GM12891 (cell line): ENCODE measurements around the gene DHX16.

ENCODE experiments used
- PAX5 ChIP-seq: IDR thresholded peaks from 2 replicates; pipeline ENCODE4 v1.6.1; 2011; ENCODE audit warnings: low read length, moderate library complexity, mild to moderate bottlenecking; ENCODE audit not compliant: insufficient read depth, severe bottlenecking
- POLR2A ChIP-seq: IDR thresholded peaks from 2 replicates; pipeline ENCODE4 v1.6.1; 2011; ENCODE audit warnings: low read depth, low read length, control low read depth
- POLR2AphosphoS5 ChIP-seq: IDR thresholded peaks from 2 replicates; pipeline ENCODE4 v1.6.1; 2011; ENCODE audit warnings: low read depth, low read length, control low read depth
- POU2F2 ChIP-seq: IDR thresholded peaks from 2 replicates; pipeline ENCODE4 v1.6.1; 2011; ENCODE audit warnings: low read depth, mild to moderate bottlenecking, control low read depth, low read length, moderate library complexity
- TAF1 ChIP-seq: IDR thresholded peaks from 2 replicates; pipeline ENCODE4 v1.6.1; 2011; ENCODE audit warnings: low read depth, low read length, control low read depth

- TF ChIP-seq POLR2A (no peak), TAF1 (no peak), POU2F2 (no peak), PAX5 (no peak), POLR2AphosphoS5 (no peak)
These were observed 10.6 kb upstream of the DHX16 start for GRCh38 chr6:30683183-30683979.
